BLaER1 treated with 17β-estradiol and CSF1 and Interleukin-3, amounts not matched to agents 10 nM and 100 nM (cell line): ENCODE measurements around the gene FGF9.

Experiments used
- H3K27ac ChIP-seq, 11 experiments: shearing (Covaris generic); formaldehyde crosslinking; 2 replicates each; pipeline ENCODE4 v1.8.1; 2022
- H3K27me3 ChIP-seq, 11 experiments: shearing (Covaris generic); formaldehyde crosslinking; 2 replicates each; pipeline ENCODE4 v1.8.1; 2022
- H3K36me3 ChIP-seq, 11 experiments: shearing (Covaris generic); formaldehyde crosslinking; 2 replicates each; pipeline ENCODE4 v1.8.1; 2022
- H3K4me1 ChIP-seq, 10 experiments: shearing (Covaris generic); formaldehyde crosslinking; 2 replicates each; pipeline ENCODE4 v1.8.1; 2022
- H3K4me2 ChIP-seq, 11 experiments: shearing (Covaris generic); formaldehyde crosslinking; 2 replicates each; pipeline ENCODE4 v1.8.1; 2022
- H3K4me3 ChIP-seq, 10 experiments: shearing (Covaris generic); formaldehyde crosslinking; 2 replicates each; pipeline ENCODE4 v1.8.1; 2022
- H3K9ac ChIP-seq, 11 experiments: shearing (Covaris generic); formaldehyde crosslinking; 2 replicates each; pipeline ENCODE4 v1.8.1; 2022
- H3K9me3 ChIP-seq, 11 experiments: shearing (Covaris generic); formaldehyde crosslinking; replicated peaks in 1 of 11; 2 replicates each; pipeline ENCODE4 v1.8.1; 2022
- H4K20me1 ChIP-seq, 11 experiments: shearing (Covaris generic); formaldehyde crosslinking; 2 replicates each; pipeline ENCODE4 v1.8.1; 2022
- Cebpa-rat ChIP-seq, 11 experiments: shearing (Covaris generic); IDR thresholded peaks; 2 replicates each; pipeline ENCODE4 v1.8.1; 2022

FGF9 gene

DNA sequence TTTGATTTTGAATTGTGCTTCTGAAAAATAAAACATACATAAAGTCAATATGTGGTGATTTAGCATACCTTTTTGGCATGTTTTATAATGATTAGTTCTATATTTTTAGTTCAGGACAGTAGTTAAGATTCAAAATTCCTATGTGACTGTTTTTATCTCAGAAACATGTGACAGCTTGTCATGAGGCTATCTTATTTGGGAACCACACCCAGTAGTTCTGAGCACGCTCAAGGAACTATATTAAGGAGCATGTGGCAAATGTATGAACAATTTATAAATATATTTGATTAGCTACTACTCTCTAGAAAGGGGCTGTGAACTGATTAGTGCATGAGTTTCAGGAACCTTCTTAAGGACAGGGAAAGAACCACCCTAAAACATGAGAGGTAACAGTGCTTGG is 38.8 kb downstream of the FGF9 start:
- peaks cover 0 to 4% (median 0%) of the 10 kb centered on the region in 11 experiments; a peak in 2 of 22 replicates for H3K36me3 ChIP-seq
- no peak overlapping the region for H3K4me3 ChIP-seq
- H3K9ac ChIP-seq: no peak overlapping the region
- H3K4me2 ChIP-seq: no peak overlapping the region
- H3K27ac ChIP-seq: no peak overlapping the region
- H4K20me1 ChIP-seq: no peaks in the 10 kb centered on the region
- H3K27me3 ChIP-seq: no peaks in the 10 kb centered on the region
- peaks cover 13 to 34% (median 25%) of the 10 kb centered on the region in 10 experiments; a peak in 19 of 20 replicates for H3K4me1 ChIP-seq
- no peak for TF ChIP-seq Cebpa-rat (IDR thresholded peaks at IDR 0.05)
- peaks cover 10 to 25% (median 19%) of the 10 kb centered on the region in 11 experiments; a peak in 21 of 22 replicates for H3K9me3 ChIP-seq

DNA sequence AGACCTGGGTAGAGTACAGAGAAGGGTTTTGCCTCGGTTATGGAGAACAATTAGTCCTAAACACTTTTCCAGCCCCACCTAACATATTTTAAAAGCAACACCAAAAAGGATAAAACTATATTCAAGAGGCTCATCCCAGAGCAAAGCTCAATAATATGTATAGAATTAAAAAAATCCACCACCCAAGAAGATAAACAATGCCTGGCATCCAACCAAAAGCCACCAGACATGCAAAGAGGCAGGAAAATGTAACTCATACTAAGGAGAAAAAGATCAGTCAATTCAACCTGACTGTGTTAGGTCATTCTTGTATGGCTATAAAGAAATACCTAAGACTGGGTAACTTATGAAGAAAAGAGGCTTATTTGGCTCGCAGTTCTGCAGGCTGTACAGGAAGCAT is 39.3 kb downstream of the FGF9 start:
- no peak for TF ChIP-seq Cebpa-rat (IDR thresholded peaks at IDR 0.05)
- no peak overlapping the region for H3K27ac ChIP-seq
- no peak overlapping the region for H3K9ac ChIP-seq
- peaks cover 11 to 30% (median 20%) of the 10 kb centered on the region in 10 experiments; a peak in 18 of 20 replicates for H3K4me1 ChIP-seq
- peaks cover 0 to 4% (median 0%) of the 10 kb centered on the region in 11 experiments; a peak in 1 of 22 replicates for H3K36me3 ChIP-seq
- H3K4me2 ChIP-seq: no peak overlapping the region
- no peaks in the 10 kb centered on the region for H4K20me1 ChIP-seq
- H3K4me3 ChIP-seq: no peak overlapping the region
- H3K9me3 ChIP-seq: peaks cover 10 to 27% (median 21%) of the 10 kb centered on the region in 11 experiments; a peak in 21 of 22 replicates
- no peaks in the 10 kb centered on the region for H3K27me3 ChIP-seq

DNA sequence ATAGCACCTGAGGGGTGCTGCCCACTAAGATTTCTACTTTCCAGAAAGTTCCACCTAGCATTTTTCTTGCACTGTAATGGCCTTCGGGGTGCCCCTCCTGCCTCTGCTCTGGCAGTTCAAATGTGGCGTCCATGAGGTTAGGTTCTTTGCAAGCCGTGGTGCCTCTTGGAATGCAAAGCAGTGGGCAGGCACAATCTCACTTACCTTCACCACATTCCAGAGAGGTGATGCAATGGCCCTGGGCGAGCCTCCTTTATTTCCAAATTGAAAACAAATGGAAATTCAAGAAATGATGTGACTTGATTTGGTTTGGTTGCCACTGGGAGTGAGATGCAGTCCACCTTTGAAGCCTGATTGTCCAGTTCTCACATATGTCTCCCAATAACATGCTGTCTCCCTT is 46.9 kb downstream of the FGF9 start:
- Histone ChIP-seq H3K4me3 (no peak overlapping the region), H4K20me1 (no peaks in the 10 kb centered on the region), H3K9ac (no peak overlapping the region), H3K27ac (no peak overlapping the region), H3K4me1 (peaks cover 0 to 8% (median 2%) of the 10 kb centered on the region in 10 experiments; a peak in 7 of 20 replicates), H3K4me2 (no peak overlapping the region), H3K27me3 (no peaks in the 10 kb centered on the region), H3K36me3 (no peaks in the 10 kb centered on the region), H3K9me3 (peaks cover 0 to 6% (median 0%) of the 10 kb centered on the region in 11 experiments; a peak in 1 of 22 replicates)
- TF ChIP-seq Cebpa-rat (IDR thresholded peaks at IDR 0.05): no peak

GRCh38 chr13:21719463-21719862 is 48.6 kb downstream of the FGF9 start:
- no peak for TF ChIP-seq Cebpa-rat (IDR thresholded peaks at IDR 0.05)
- H3K27ac ChIP-seq: no peak overlapping the region
- H3K27me3 ChIP-seq: no peaks in the 10 kb centered on the region
- no peaks in the 10 kb centered on the region for H3K36me3 ChIP-seq
- H3K4me2 ChIP-seq: no peak overlapping the region
- peaks cover 0 to 6% (median 0%) of the 10 kb centered on the region in 11 experiments; a peak in 1 of 22 replicates for H3K9me3 ChIP-seq
- H3K4me3 ChIP-seq: no peak overlapping the region
- H4K20me1 ChIP-seq: no peaks in the 10 kb centered on the region
- peaks cover 0 to 8% (median 2%) of the 10 kb centered on the region in 10 experiments; a peak in 7 of 20 replicates for H3K4me1 ChIP-seq
- H3K9ac ChIP-seq: no peak overlapping the region

GRCh38 chr13:21723807-21724505 is 53.1 kb downstream of the FGF9 start:
- Histone ChIP-seq H3K4me1 (peaks cover 0 to under 1% (median 0%) of the 10 kb centered on the region in 10 experiments; a peak in 1 of 20 replicates), H3K27me3 (no peaks in the 10 kb centered on the region), H3K4me3 (no peak overlapping the region), H3K36me3 (no peaks in the 10 kb centered on the region), H3K4me2 (no peak overlapping the region), H3K9me3 (peaks cover 8 to 17% (median 14%) of the 10 kb centered on the region in 11 experiments; a peak in 14 of 22 replicates), H3K27ac (no peak overlapping the region), H3K9ac (no peak overlapping the region), H4K20me1 (no peaks in the 10 kb centered on the region)
- TF ChIP-seq Cebpa-rat (IDR thresholded peaks at IDR 0.05): no peak

- Histone ChIP-seq H3K9me3 (peaks cover 20 to 42% (median 33%) of the 10 kb centered on the region in 11 experiments; a peak in 21 of 22 replicates), H3K36me3 (no peaks in the 10 kb centered on the region), H3K4me1 (peaks cover 5 to 32% (median 20%) of the 10 kb centered on the region in 10 experiments; a peak in 16 of 20 replicates), H3K9ac (no peak overlapping the region), H3K27ac (no peak overlapping the region), H3K4me3 (no peak overlapping the region), H3K4me2 (peak overlapping the region; percentile 8 to 58 (median 46); a peak in 20 of 22 replicates), H3K27me3 (no peaks in the 10 kb centered on the region), H4K20me1 (no peaks in the 10 kb centered on the region)
- no peak for TF ChIP-seq Cebpa-rat (IDR thresholded peaks at IDR 0.05)
These were observed 59.5 kb downstream of the FGF9 start for GRCh38 chr13:21730186-21730880.

DNA sequence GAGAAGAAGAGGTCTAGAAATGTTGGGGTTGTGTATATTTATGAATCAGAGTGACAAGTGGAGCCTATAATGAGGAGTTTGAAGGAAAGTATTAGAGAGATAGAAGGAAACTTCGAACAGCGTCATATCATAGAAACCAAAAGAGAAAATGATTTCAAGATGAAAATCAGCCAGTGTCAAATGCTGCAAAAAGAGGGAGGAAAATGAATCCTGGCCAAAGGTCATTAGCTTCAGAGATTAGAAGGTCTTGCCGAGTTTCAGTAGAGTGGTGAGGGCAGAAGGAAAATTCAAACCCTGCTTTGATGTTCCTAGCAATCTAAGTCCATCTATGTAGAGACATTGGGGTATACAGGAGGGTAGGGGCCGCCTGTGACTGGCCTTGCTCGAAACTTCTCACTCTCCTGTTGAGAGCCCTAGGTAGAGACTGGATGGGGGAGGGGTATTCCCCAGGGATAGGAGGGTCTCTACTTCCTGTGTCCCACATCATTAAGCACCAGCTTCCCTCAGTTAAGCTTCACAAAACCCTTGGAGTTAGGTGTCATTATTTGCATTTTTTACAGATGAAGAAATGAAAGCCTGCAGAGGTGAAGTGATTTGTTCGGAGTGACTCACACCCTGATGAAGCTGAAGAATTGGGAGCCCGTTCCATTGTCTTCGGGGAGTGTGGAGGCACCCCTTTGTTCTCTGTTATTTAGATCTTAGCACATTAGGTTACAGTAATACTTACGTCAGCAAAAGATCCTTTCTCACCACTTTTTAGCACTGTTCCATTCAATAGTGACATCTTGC is 62.8 kb downstream of the FGF9 start:
- Histone ChIP-seq H4K20me1 (no peaks in the 10 kb centered on the region), H3K9ac (no peak overlapping the region), H3K27ac (no peak overlapping the region), H3K4me3 (no peak overlapping the region), H3K27me3 (no peaks in the 10 kb centered on the region), H3K9me3 (peaks cover 12 to 26% (median 19%) of the 10 kb centered on the region in 11 experiments; a peak in 21 of 22 replicates), H3K36me3 (no peaks in the 10 kb centered on the region), H3K4me1 (peaks cover 16 to 65% (median 48%) of the 10 kb centered on the region in 10 experiments; a peak in 18 of 20 replicates), H3K4me2 (peak overlapping the region in 8 of 11 experiments; percentile 24 to 60 (median 48); a peak in 15 of 22 replicates)
- TF ChIP-seq Cebpa-rat (IDR thresholded peaks at IDR 0.05): no peak

DNA sequence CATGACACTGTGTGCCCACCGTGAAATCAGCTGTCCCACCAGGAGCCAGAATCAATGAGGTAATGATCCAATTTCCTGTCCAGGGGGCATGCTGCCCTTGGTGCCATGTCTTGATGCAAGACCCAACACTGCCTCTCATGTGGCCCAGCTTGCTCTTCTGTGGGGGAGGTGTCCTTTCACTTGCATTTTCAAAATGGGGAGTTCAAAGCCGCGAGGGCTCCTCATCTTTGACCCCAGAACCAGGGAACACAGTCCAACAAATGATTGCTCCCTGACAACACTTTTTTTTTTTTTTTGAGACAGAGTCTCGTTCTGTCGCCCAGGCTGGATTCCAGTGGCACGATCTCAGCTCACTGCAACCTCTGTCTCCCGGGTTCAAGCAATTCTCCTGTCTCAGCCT is 64.1 kb downstream of the FGF9 start:
- peak overlapping the region in 3 of 11 experiments; percentile 59 to 84 (median 78); a peak in 2 of 22 replicates for H3K4me2 ChIP-seq
- no peak overlapping the region for H3K9ac ChIP-seq
- TF ChIP-seq Cebpa-rat (IDR thresholded peaks at IDR 0.05): no peak
- H3K27me3 ChIP-seq: no peaks in the 10 kb centered on the region
- peaks cover 12 to 26% (median 19%) of the 10 kb centered on the region in 11 experiments; a peak in 21 of 22 replicates for H3K9me3 ChIP-seq
- no peaks in the 10 kb centered on the region for H3K36me3 ChIP-seq
- H3K4me3 ChIP-seq: no peak overlapping the region
- H3K4me1 ChIP-seq: peaks cover 20 to 70% (median 53%) of the 10 kb centered on the region in 10 experiments; a peak in 19 of 20 replicates
- no peak overlapping the region for H3K27ac ChIP-seq
- no peaks in the 10 kb centered on the region for H4K20me1 ChIP-seq
